ENCODE results near the gene SURF6.

Gene SURF6

DNA sequence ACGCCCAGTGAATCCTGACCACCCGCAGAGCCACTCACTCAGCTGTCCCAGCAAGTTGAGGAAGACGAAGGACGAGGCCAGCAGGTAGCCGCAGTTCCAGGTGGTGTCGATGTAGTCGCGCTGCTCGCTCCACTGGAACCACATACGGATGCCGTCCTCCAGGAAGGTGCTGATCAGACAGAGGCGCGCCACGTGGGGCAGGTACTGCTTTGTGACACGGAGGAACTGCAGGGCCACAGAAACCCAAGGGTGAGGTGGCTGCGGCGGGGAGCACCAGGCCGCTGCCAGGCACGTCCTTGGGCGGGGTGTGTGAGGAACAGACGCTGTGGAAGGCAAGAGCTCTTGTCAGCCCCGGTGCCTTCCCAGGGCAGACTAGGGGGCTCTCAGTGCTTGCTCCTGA is 31.2 kb upstream of the SURF6 start:
- DNase-seq = no peak

DNA sequence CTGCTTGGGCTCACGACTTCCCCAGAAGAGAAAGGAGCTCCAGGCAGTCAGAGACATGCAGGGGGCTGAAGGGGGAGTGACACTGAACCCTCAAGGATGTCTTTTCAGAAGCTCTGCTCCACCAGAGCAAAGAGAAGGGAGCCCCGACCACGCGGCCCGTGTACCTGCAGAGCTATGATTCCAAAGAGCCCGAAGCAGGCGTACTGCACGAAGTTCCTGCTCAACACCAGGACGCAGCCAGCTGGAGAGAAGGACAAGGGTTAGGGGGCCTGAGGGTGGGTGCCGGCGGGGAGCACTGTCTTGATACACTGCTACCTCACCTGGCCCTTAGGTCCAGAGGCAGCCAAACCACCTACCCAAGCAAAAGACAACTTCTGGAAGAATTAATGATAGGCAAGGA is 30.4 kb upstream of the SURF6 start:
- no peak for DNase-seq

DNA sequence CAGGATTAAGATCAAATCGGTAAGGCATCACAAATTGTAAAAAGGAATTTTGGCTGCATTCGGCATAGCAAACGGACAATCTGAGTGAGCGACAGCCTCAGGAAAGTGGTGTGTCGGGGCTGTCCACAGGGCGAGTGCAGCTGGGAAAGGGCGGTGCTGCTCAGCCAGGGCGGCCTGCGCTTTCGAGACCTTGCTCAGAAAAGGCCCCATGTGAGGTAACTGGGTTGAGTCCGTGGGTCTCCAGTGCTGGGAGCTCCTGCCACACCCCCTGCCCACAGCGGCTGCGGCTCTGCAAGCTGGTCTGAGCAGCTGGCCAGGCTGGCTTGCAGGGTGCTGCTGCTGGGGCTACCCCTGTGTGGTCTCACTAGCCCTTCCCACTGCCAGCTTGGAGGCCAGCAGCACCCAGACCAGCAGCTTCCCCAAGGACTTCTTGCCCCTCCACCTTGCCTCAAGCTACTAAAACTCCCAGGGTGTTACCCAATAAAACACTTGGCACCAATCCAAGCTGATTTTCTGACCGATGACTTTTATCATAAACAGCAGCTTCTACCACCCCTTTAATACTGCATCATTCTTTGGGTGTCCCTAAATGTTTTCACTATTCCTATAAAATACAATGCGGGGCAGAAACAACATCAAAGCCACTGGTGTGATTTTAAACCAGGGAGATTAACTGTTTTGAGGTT is 26.5 kb upstream of the SURF6 start:
- no peak for DNase-seq

DNA sequence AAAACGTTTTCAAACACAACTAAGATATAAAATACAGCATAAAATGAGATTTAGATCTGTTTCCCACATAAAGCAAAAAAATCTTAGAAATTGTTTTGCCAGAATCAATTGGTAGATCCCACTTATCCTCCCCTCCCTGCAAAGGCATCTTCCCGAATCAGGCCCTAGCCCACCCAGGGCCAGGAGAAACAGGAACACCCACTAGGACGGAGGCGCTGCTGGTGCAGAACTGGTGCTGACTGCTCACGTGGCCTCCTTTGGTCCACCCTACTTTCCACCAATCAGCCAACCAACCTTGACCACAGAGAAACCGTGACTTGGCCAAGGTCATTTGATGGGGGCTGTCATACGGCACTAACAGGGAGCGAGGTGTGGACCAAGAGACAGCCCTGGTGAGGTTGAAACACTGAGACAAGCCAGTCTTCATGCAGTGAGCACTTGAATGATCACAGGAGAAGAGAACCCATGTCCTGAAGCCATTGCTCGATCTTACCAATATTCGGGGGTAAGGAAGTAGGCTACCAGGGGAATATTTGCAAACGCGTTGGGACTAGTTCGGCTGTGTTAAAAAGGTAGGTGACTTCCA is 25.6 kb upstream of the SURF6 start:
- no peak for DNase-seq

DNA sequence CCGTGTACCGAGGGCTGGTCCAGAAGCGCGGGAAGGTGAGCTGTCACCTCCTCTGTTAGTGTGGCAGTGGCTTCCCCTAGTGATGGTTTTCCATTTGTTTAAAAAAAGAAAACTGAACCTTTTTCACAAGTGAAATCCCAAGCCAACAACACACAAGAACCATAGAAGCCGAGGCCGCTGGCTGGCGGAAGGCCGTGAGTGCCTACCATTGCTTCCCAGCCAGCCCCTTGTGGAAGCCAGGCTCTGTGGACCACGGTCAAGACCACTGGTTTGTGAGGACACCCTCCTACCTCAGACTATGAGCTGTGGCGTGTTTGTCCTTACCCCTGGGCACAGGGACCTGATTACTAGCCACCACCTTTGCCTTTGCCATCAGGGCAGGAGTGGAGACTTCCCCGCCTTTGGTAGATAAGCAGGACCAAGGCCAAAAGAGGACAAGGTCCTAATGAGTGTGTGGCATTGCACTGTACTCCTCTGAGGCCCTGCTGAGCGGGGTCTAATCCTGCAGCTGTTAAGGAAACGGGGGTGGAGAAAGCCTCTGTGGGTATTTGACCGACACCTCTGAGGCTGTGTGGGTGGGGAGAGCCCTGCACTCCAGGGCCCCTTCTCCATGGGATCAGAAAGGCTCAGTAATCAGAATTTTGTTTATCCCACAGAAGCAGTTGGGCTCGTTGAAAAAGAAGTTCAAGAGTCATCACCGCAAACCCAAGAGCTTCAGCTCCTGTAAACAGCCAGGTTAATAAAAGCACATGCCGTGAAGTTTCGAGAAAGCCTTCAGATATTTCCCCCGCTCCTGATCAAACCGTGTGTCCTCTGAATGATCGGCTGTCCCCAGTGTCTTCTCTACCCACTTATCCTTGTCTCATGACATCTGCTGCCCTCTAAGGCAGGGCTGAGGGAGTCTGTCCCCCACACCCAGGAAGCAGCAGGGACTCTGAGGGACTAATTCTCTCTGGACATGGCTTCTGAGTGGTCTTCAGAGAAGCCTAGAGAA is 24.7 kb upstream of the SURF6 start:
- no peak for DNase-seq

DNA sequence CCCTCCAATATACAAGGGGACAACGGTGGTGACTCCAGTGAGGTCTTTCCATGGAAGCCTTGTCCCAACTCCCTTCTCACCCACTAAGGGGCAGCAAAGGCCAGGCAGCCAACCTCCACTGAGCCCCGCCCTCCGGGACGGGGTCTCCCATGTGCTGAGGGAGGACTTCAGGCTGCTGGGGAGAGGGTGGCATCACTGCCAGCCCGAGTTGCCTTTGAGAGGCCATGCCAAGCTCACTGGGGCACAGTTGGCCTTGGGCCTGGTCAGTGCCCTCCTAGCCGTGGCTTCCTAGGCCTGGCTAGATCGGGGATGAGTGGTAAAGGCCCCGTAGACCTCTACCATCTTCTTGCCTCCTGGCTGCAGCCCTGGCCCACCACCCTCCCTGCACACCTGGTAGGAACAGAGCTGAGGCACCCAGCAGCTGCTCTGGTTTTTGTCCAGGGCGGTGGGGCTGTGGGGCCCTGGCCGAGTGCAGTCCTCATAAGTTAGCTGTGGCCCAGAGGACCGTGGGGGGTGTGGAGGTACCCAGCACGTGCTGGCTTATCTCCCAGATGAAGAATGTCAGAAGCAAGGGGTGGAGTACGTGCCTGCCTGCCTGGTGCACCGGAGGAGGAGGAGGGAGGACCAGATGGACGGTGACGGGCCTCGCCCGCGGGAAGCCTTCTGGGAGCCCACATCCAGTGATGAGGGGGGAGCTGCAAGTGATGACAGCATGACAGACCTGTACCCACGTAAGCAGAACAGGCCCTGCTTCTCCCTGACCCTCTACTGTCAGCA is 23.6 kb upstream of the SURF6 start:
- no peak for DNase-seq

DNA sequence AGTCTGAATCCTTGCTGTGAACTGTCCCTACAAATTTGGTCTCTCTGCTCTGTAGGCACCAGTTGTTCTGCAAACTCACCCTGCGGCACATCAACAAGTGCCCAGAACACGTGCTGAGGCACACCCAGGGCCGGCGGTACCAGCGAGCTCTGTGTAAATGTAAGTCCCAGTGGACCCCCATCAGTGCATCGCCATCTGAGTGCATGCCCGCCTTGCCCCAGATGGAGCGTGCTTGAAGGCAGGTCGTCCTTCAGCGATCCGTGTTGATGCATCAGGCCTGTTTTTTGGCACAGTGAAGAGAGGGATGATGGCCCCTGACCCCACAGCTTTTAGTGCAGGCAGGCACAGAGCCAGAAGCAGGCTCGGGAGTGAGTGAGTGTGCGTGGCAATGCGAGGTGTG is 21.7 kb upstream of the SURF6 start:
- DNase-seq = no peak

DNA sequence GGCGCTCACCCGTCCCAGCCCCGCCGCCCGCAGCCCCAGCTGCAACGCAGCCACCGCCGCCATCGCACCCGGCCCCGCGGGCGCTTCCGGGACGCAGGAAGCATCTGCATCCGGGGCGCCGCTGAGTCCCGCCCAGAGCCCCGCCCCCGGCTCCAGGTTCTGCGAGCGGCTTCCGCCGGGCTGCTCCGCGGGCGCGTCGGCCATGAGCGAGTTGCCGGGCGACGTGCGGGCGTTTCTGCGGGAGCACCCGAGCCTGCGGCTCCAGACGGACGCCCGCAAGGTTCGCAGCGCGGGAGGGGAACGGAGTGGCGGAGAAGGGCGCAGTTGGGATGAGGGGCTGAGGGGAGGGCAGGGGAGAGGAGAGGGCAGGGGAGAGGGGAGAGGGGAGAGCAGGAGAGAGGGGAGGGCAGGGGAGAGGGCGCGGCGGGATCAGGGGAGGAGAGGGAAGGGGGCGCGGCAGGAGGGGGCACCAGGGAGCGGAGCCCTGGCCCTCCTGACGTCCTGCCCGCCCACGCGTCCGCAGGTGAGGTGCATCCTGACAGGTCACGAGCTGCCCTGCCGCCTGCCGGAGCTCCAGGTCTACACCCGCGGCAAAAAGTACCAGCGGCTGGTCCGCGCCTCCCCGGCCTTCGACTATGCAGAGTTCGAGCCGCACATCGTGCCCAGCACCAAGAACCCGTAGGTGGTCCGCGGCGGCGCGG is 20.6 kb upstream of the SURF6 start, which contains the start of the genes SURF1 and SURF2:
Gene SURF1, minus strand, starts transcription at position 97 of the 701 bp plus-strand sequence. Its CDS starts 34 bp downstream, at position 63.
Gene SURF2, plus strand, starts transcription at position 160 of the 701 bp plus-strand sequence. Its CDS starts 43 bp downstream, at position 203.
- DNase-seq = peak; percentile 73

DNA sequence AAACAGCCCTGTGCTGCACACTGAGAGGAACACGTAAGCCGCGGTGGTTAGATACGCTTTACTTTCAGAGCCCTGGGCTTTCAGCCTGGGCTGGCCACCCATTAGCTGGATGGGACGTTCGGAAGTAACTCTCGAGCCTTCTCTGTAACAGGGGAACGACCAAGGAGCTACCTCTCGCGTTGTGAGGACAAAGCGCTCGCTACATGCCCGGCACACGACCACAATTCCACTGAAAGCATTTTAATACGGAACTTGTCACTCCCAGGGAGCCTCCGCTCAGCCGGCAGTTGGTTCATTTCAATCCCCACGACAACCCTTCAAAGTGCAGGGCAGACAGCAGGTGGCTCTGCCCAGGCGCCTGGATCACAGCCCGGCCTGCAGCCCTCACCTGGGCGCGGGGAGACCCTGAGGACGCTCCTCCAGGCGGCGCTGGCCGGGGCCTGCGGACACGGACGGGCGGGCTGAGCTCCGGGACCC is 19.9 kb upstream of the SURF6 start:
- no peak for DNase-seq

DNA sequence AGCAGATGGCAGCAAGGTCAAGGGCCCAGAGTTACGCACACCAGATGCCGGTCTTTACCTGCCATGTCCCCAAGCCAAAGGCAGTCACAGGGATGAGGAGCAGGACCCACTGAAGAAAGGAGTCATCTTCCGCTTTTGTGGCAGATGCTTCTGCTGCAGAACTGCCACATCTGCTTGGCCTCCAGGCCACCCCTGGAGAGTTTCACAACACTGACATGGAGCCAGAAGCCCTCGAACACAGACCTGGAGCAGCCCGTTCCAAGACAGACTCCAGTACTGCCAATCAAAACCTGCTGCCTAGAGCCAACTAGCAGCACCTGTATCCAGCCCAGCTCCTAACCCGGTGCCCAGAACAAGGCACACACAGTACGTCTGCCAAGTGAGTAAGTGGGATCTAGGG is 18.8 kb upstream of the SURF6 start:
- no peak for DNase-seq

DNA sequence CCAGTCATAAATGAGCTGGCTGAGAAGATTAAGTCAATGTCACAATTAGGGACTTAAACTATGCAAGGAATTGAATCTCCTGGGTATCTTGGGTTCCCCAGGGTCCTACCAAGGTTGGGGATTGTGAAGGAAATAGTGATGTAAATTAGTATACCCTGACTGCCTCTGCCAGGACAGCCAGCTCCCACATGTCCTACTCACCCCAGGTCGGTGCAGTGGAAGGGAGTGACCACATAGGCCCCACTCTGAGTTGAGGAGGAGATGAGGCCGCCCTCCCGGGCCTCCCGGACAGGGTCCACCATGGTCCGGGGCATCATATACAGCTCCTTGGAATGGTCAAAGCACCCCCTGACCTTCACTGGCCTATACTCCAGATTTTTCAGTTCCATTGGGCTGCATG is 17.6 kb upstream of the SURF6 start:
- no peak for DNase-seq

DNA sequence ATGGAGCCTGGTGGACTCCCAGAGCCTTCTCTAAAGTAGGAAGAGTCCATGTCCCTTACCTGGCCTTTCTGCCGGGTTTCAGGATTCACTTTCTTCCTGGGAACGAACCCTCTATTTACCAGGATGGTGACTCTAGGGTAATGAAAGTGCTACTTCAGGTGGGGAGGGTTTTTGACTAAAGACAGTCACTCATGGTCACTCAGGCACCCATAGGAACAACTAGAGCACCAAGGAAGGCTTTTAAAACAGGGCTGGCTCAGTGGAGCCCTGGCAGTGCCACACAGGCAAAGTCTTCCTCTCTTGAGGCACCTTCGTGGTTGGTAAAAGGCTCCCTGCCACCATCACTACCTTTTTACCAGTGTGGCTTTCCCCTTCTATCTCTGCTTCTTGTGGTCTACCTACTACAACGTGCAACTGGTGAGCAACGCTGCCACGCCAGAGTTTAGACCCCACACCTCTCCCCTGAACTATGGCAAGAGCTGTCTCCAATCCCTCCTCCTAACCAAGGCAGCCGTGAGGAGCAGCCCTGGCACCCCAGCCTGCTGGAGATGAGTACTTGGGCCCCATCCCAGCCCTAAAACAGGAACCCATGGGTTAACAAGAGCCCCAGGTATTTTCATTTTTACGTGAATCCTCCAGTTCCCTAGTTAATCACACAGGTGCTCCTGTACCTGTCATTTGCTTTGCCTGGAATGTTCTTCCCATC is 16.8 kb upstream of the SURF6 start:
- DNase-seq = no peak

DNA sequence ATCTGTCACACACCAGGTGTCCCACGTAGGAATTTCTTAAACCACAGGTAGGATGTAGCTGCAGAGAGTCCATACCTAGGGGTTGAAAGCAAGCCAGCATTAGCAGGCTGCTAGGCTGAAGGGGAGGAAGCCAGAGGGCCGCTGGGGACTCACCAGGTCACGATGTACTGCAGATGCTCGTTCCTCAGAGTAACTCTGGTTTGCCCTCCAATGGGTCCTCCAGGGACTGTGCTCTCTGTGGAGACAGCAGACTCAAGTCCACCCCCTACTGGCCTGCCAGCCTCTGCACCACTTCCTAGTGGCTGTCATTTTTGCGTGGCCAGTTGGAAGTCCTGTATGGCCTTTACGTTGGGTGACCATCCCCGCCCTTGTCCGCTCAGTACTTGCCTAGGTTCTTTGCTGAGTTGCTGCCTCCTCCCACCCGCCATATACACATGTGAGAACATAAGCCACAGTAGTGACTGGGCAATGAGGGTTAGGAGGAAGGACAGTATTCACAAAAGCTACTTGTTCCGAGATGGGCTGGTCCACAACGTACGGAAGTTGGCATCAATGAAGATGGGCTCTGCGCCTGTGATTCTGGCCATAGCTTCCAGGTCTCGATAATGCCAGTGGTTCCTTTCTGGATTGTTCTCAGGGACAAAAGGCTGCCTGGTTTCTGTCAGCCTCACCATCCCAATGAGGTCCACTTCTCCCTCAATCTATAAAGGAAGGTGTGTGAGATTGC is 16.1 kb upstream of the SURF6 start:
- DNase-seq = peak; percentile 66

DNA sequence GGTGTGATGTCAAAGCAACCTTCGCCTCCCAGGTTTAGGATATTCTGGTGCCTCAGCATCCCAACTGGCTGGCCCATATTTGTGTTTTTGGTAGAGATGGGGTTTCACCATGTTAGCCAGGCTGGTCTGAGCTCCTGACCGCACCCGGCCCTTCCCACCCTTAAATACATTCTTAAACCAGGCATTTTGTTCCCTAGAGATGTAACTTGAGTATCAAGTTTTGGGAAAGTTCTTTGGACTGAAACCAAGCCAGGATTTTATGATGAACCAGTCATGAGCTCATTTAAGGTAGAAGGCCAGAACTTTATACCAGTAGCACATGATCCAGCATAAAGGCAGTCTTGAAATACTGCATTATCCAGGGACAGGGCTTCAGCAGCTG is 15.5 kb upstream of the SURF6 start:
- no peak for DNase-seq

DNA sequence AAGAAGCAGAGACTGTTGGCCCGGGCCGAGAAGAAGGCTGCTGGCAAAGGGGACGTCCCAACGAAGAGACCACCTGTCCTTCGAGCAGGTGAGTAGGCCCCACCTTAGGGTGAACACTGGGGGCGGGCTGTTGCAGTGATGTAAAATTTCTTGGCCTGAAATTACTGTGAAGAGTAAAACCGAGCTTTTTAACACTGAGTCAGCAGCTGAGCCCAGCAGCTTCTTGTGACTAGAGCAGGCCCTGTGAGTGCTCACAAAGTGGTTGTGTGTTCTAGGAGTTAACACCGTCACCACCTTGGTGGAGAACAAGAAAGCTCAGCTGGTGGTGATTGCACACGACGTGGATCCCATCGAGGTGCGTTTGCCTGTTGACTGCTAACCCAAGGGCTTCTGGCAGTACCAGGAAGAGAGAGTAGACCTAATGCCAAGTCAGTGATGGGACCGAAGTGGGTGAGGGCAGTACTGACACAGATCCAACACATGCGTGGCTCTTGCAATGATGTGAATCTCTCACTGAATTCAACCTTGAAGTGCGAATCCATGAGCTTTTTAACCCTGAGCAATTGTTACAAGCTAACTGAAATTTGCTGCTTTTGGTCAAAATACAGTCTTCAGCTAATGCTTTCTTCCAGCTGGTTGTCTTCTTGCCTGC is 14.1 kb upstream of the SURF6 start:
- no peak for DNase-seq

DNA sequence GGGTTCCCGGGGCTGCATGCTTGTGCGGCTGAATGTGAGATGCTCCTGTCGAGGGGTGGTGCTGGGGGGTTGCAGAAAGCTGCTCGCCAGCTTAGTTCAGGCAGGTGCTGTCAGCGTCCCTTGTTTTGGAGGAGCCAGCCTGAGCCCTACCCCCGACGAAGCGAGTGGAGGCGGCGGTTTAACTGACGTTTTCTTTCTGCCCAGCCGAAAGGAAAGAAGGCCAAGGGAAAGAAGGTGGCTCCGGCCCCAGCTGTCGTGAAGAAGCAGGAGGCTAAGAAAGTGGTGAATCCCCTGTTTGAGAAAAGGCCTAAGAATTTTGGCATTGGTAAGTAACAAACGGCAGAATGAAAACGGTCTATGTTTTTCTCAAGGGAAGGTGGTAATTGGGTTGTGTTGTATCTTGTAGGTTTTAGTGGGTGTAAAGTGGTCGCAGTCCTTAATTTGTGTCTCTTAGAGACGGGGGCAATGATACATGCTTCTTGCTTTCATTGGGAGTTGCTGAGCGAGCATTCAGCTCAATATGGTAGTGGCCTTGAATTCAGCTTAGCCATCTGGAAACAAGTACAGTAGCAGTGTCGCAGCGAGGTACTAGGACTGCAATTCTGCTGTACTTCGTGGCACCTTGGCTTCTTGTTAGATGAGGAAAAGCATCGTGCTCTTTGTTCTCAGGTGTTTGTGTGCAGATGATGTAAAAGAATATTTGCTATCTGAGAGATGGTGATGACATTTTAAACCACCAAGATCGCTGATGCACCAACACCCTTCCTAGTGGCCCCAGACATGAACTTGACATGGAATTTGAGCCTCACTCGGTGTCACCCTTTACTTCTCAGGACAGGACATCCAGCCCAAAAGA is 13.0 kb upstream of the SURF6 start:
- no peak for DNase-seq

DNA sequence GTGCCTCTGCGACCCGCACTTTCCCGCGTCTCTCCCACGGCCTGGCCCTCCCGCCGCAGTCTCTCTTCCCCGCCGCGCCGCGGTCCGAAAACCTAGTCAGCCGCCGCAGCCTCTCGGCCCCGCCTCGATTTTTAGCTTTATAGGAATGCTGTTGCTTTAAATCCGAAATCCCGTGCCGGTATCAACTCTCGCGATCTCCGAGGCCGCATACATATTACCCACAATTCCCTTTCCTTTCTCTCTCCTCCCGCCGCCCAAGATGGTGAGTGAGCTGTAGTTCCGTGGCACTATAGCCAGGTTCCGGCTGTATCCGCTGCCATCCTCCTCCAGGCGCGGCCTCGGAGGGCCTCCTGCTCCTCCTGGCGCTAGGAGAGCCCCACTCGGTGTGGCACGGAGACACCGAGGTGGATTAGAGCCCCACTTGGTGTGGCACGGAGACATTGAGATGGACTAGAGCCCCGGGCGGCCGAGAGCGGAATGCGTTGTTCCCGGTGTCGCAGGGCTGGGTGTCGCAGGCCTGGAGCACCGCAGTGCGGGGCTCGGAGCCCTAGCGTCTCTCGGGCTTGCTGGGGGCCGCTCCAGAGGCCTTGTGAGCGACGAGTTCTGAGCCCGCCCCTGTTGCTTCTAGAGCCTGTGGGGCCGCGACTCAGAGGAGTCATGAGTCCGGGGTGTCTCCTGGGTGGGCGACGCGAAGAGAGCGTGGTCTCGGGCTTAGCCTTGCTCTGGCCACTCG is 12.2 kb upstream of the SURF6 start, which contains the start of the genes MED22 and RPL7A:
Gene MED22, minus strand, starts transcription at position 147 of the 733 bp plus-strand sequence. CDS start 1,469 bp downstream, outside the sequence.
Gene RPL7A, plus strand, starts transcription at position 234 of the 733 bp plus-strand sequence. Its CDS starts 26 bp downstream, at position 260.
- peak; percentile 96 for DNase-seq

DNA sequence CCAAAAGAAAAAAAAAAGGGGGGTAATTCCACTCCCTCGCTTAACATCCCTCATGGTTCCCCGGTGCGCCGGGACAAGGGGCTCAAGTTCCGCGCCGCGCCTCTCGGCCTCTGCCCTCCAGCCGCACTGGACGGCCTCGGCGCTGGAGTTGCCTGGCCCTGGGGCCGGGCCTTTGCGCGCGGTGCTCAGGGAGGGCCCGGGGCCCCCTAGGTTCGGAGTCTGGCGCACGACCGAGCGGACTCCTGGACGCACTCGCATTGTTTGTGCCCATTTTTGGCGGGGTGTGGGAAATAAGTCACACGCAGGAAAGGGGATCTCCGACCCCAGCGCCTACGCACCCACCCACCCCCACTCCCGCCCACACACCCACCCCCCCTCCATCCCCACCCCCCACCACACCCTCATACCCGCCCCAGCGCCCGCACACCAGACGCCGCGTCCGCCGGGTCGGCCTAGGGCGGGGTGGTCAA is 11.6 kb upstream of the SURF6 start:
- DNase-seq = peak; percentile 17
